HG03442 (cell line): ENCODE results near the gene NKX2-3.

Experiments
- ATAC-seq: cut with Tn5 transposase; IDR thresholded peaks from one replicate; pipeline ENCODE4 v1.9.1; 2021; ENCODE audit warnings: mild to moderate bottlenecking, moderate library complexity; ENCODE audit not compliant: unreplicated experiment

Gene NKX2-3

DNA sequence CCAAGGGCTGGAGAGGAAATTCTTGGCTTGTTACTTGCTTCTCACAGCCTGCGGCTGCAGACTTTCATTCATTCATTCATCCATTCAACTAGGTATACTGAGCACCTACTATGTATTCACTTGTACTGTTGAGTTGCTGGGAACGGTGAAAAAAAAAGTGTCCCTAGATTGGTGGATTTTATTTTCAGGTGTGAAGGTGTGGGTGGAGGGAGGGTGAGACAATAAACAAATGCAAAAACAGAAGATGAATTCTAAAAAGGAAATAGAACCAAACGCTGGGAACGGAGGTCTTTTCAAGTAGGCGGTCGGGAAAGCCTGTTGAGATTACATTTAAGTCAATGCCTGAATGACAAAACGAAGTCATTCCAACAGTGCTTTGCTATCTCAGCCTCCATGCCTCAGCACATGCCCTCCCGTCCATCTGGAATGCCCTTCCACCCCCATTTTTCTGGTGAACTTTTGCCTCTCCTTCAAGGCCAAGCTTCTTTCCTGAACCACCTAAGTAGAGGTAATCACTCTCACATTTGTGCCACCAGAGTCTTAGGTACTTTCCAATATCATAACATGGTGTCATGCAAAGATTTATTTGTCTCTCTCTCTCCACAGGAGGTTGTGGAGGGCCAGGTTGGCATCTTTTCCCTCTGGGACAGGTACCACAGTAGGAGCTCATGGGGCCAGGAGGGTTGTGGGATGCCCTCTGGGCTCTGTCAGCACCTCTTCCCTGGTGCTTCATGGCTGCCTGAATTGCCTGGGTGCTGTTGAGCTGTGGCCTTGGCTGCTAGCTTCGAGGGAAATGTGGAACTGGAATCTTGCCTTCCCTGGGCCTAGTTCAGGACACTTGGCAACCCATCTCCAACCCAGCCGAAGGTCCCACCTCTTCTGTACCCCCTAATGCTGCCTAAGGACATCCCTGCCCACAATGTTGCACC is 5.5 kb downstream of the NKX2-3 start:
- no peak for ATAC-seq

GRCh38 chr10:99539120-99539519 is 6.4 kb downstream of the NKX2-3 start:
- ATAC-seq: no peak

DNA sequence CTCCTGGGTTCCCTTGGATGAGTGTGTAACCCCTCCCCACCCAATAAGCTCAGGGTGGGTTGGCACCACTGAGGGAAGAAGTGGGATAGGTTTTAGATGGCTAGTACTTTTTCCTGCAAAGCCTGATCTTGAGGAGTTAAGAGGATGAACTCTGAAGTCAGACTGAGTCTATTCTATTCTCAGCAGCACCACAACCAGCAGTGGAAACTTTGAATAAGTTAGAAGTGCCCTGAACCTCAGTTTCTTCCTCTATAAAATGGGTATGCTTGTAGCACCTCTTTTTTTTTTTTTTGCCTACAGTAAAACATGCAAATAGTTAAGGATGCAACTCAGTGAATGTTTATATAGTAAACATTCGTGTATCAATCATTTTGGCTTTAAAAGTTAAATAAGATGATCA is 7.1 kb downstream of the NKX2-3 start:
- no peak for ATAC-seq

- no peak for ATAC-seq
These were observed 7.5 kb downstream of the NKX2-3 start for GRCh38 chr10:99540306-99540656.

DNA sequence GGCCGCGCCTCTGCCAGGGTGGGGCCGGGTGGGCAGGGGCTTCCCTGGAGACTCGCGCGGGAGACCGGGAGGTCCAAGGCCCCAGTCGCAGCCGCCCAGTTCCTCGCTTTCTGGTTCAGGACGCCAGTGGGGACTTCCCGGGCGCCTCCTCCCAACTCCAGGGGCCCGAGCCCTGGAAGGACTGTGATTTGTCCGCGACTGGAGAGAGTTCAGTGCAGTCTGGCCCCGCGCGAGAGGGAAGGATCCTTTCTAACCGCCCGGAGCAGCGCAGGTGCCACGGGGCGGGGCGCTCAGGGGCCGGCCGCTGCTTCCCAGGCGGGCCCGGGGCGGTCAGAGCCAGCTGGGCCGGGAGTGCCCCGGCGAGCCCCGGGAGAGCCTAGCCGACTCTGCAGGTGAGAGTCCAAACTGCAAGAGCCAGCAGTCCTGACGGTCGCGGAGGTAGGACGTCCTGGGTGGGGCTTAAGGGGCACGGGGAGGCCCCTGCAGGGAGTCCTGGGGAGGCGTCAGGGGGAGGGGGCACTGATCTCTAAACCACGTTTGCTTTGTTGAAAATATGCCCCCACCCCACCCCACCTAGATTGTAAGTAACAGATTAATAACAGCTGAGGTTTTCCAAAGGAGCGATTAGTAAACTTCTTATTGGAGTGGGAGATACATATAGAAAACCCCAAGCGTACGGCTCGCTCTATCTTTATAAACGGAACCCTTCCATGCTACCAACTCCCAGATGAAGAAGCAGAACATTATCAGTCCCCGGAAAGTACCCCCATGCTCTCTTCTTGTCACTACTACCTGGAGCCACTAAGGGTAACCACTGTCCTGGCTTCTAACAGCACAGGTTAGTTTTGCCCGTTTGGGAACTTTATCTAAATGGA is 8.2 kb downstream of the NKX2-3 start:
- no peak for ATAC-seq

DNA sequence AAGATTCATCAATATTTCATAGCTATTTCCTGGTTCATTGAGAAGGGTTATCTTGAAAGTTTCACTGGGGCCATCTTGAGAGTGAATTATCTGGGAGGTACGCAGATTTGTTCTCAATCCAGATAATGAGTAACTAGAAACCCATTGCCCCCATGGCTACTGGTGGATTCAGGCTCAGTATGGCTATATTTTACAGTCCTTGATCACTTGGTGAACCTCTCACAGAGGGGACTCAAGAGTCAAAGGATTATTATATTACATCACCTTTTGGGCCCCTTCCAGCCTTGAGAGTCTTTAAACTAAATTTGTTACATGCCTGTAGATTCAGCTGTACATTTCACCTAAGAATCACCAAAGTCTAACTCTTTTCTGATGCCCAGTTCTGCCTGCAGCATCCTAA is 11.6 kb downstream of the NKX2-3 start:
- ATAC-seq: no peak

DNA sequence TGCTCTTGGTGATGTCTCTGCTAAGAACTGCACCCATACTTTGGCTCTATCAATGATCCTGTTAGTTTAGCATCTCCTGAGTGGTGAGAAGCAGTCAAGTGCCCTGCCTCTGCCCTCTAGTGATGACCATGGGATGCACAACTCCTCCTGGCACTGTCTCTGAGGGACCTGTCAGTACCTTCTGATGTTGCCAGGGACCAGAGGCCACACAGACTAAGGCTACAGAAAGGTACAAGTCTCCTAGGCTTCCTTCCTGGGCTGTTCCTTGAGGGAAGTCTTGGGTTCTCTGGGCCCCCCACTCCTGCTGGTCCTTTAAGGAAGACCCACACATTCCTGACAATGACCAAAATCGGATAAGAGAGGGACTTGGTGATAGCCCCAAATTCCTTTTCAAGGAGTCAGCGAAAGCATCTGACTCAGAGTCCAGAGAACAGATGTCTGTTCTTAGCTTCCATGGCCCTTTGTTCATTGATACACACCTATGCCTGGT is 15.3 kb downstream of the NKX2-3 start:
- no peak for ATAC-seq

GRCh38 chr10:99551158-99551557 is 18.4 kb downstream of the NKX2-3 start:
- ATAC-seq: no peak

DNA sequence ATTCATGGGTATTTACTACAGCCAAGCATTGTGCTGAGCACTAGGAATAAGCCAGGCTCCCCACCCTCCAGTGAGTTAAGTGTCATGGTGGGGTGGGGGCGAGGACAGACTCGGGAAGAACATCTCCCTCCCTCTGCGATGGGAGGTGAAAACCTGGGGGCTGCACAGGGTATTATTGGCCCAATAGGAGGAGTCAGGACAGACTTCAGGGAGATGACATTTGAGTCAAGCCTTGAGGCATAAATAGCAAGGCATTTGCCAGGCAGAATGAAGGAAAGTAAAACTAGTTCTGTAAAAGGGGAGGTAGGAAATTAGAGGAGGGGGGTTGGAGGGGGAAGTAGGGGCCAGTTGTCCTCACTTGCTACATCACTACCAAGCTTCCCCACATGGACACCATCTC is 18.9 kb downstream of the NKX2-3 start:
- no peak for ATAC-seq

DNA sequence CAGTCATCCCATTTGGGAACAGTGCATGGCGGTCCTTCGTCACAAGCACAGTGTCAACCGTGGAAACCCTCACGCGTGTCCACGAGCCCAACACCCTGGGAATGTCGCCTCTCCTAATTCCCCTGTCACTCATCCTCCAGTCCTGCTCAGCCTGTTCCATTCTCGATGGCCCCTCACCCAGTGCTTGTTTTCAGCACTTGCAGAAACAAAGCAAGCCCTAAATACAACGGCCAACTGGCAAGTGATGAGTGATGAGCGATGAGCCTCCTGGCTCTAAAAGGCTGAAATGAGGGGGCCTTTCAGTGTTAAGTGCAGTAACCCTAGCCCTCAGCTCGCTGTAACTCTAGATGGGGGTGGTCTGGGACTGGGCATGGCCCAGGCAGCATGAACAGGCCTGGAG is 22.6 kb downstream of the NKX2-3 start:
- no peak for ATAC-seq

- peak; percentile 92 for ATAC-seq
These were observed 23.2 kb downstream of the NKX2-3 start for GRCh38 chr10:99555825-99556523.

- ATAC-seq: no peak
These were observed 24.3 kb downstream of the NKX2-3 start for GRCh38 chr10:99557044-99557443.

DNA sequence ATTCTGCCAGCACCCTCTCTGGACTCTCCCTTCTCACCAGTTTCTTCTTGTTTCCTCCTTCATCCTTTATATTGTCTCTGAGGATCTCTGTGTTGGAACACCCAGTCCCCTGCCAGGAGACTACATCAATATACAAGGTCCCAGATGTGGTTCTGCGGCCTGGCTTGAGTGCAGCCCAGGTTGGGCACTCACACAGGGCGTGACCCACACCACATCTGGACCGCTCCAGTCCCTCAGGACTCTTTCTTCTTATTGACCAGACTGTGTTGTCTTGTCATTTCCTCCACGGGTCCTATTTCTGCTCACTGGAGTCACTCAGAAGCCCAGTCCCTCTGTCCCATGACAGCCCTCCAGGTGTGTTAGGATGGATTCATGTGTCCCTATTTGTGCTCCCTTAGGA is 26.0 kb downstream of the NKX2-3 start:
- ATAC-seq: no peak

DNA sequence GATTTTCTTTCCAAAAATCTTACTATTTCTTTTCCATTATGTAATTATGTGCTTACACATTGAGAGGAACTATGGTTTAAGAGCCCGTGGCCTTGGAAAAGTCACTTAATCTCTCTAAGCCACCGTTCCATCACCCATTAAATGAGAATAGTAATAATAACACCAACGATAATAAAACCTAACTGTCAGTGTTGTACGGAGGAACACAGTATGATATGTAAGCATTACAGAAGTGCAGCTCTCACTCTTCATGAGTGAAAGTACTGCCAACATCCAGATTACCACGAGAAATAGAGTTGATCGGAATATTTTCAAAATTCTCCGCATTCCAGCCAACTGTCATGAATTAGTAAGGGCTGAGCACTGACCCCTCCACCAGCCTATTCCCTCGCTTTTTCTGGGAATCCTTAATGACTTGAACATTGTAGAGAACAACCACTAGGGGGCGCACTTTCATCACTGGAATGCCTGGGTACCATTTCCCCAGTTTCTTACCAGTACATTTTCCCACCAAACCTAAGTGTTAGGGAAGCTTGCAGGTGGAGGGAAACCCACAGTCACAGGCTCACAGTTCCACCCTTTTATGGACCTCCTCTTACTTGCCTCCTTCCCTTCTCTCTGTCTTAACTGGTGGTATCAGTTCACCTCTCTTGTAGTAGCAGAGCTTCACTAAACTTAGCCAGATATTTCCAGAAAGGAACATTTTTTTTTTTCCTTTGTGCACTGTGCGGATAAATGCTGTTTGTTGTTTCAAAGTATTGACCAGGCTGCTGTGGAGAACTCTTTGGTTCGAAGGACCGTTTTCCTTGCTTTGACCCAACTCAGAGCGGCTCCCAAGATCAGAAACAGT is 27.8 kb downstream of the NKX2-3 start:
- ATAC-seq: no peak

DNA sequence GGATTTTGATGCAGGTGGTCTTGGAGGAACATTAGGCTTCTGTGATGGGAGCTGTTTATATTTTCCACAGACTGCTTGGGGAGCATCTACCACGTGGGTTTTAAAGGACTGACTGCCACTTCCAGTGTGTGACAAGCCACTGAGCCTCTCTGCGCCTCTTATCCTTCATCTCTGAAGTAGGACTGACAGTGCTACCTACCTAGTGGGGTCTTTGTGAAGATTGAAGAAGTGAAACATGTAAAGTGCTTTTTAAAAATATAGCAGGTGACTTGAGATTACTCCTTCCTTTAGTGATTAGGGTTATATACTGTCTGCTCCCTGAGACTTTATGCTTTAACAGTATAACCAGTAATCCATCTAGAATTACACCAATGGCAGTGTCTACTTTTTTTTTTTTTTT is 29.9 kb downstream of the NKX2-3 start:
- no peak for ATAC-seq

GRCh38 chr10:99564361-99564760 is 31.6 kb downstream of the NKX2-3 start:
- ATAC-seq: no peak

GRCh38 chr10:99565166-99565565 is 32.4 kb downstream of the NKX2-3 start:
- ATAC-seq: no peak

GRCh38 chr10:99569253-99569939 is 36.7 kb downstream of the NKX2-3 start:
- ATAC-seq: no peak

- no peak for ATAC-seq
These were observed 37.2 kb downstream of the NKX2-3 start for GRCh38 chr10:99569961-99570360.

DNA sequence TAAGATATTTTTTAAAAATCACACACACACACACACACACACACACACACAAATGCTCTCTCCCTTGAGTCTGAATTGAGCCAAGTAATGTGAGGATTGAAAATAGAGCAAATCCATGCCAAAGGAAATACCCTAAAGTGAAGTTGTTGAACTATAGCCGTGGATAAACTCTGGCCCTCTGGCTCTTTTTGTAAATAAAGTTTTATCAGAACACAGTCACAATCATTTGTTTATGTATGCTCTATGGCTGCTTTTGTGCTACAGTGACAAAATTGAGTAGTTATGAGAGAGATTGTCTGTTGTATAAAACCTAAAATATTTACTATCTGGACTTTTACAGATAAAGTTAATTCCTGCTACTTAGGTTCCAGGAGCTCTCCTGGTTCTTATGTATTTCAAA is 39.1 kb downstream of the NKX2-3 start:
- ATAC-seq: no peak
